GM19351 (cell line): ENCODE results near the gene OR52D1.

Source experiments
- ATAC-seq: cut with Tn5 transposase; IDR thresholded peaks from one replicate; pipeline ENCODE4 v1.9.1; 2021; ENCODE audit warnings: mild to moderate bottlenecking, moderate library complexity; ENCODE audit not compliant: unreplicated experiment

The OR52D1 gene

GRCh38 chr11:5508605-5509004, 20.1 kb downstream of the OR52D1 start:
- ATAC-seq = no peak

- no peak for ATAC-seq
These were observed 21.3 kb downstream of the OR52D1 start, which contains the start of gene UBQLN3 for GRCh38 chr11:5509803-5510202. Gene UBQLN3 (minus strand): TSS chr11:5509957. CDS start chr11:5509558, 399 bp downstream.

- no peak for ATAC-seq
These were observed 26.4 kb downstream of the OR52D1 start for GRCh38 chr11:5514841-5515240.

- ATAC-seq = no peak
These were observed 28.1 kb downstream of the OR52D1 start, which contains the start of gene UBQLNL for GRCh38 chr11:5516599-5516998. Gene UBQLNL (minus strand): TSS chr11:5516699. CDS start chr11:5516441, 258 bp downstream.

- ATAC-seq = no peak
These were observed 33.1 kb downstream of the OR52D1 start for GRCh38 chr11:5521540-5521939.

- no peak for ATAC-seq
These were observed 33.8 kb downstream of the OR52D1 start for GRCh38 chr11:5522308-5522707.

- no peak for ATAC-seq
These were observed 36.3 kb downstream of the OR52D1 start for GRCh38 chr11:5524756-5525155.

- no peak for ATAC-seq
These were observed 39.2 kb downstream of the OR52D1 start for GRCh38 chr11:5527716-5528115.

- no peak for ATAC-seq
These were observed 40.0 kb downstream of the OR52D1 start for GRCh38 chr11:5528495-5528894.

GRCh38 chr11:5531053-5531831, 42.8 kb downstream of the OR52D1 start:
- no peak for ATAC-seq

GRCh38 chr11:5534046-5534445, 45.6 kb downstream of the OR52D1 start:
- no peak for ATAC-seq

- ATAC-seq = no peak
These were observed 48.0 kb downstream of the OR52D1 start for GRCh38 chr11:5536482-5536881.
